ENCODE results near the gene FAM222A. TPM values are rescaled to one million over a fixed set of nuclear protein-coding genes. Genes with fewer than 3 reads are reported as not detected.

The FAM222A gene
- total and polyA plus RNA-seq, 2 of the 8 experiments (the other 6 are each of a cell fraction or from before 2014, with no cell fraction given): 0.94 to 1.1 TPM

DNA sequence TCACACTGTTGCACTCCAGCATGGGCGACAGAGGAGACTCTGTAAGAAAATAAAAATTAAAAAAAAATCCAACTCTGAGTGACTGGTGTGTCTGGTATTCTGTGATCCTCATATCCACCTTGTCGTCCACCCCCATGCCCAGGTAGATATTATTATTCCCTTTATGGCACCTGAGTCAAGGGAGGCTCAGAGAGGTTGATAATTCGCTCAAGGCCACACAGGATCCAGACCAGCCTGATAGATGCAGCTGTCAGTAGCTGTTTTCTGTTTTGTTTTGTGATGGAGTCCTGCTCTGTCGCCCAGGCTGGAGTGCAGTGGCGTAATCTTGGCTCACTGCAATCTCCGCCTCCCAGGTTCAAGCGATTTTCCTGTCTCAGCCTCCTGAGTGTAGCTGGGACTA, 14.8 kb upstream of the FAM222A start:
- POLR2A ChIA-PET (ENCODE audit: partially characterized antibody): interaction anchor here (1.1 to 1.8 kb wide), 2 partner anchors 10 to 15 kb away, joined by 3 to 5 read pairs; partner anchors contain the start of gene FAM222A
- Histone ChIP-seq H3K23me2 (ENCODE audit: low read depth, low read length) (no peaks in the 10 kb centered on the region), H3K27ac (ENCODE audit: low read depth, low read length) (no peak overlapping the region), H3K4ac (replicated peaks; ENCODE audit: insufficient read length, low read depth, low read length) (no peak overlapping the region), H3K4me2 (ENCODE audit: insufficient read depth in 1 of 2, low read depth in 2 of 2, low read length in 2 of 2) (no peak overlapping the region), H4K20me1 (replicated peaks in 1 of 2; ENCODE audit: control insufficient read depth in 1 of 2, insufficient read depth in 2 of 2, low read length in 2 of 2) (no peaks in the 10 kb centered on the region), H2BK20ac (ENCODE audit: low read length) (no peak overlapping the region), H3K56ac (replicated peaks; ENCODE audit: insufficient read length, low read depth, low read length) (no peak overlapping the region), H3K9ac (replicated peaks in 1 of 4; ENCODE audit: extremely low read depth in 1 of 4, low read depth in 3 of 4, low read length in 3 of 4) (no peak overlapping the region), H3K4me3 (ENCODE audit: extremely low read depth in 1 of 4, insufficient read depth in 2 of 4, low read depth in 3 of 4, low read length in 4 of 4) (no peak overlapping the region), H3K79me2 (ENCODE audit: control insufficient read depth in 1 of 2, insufficient read depth in 2 of 2, low read length in 2 of 2) (no peaks in the 10 kb centered on the region), H3K27me3 (replicated peaks in 1 of 4; ENCODE audit: control insufficient read depth in 3 of 4, extremely low read depth in 1 of 4, insufficient read depth in 3 of 4, low read length in 3 of 4) (no peaks in the 10 kb centered on the region), H2BK12ac (ENCODE audit: low read depth, low read length) (no peak overlapping the region), H3K9me3 (ENCODE audit: insufficient read depth in 2 of 2, low read depth in 1 of 2, low read length in 1 of 2) (no peaks in the 10 kb centered on the region), H4K8ac (ENCODE audit: extremely low read depth, insufficient read depth, low read length) (no peak overlapping the region), H2BK5ac (ENCODE audit: low read depth, low read length) (no peak overlapping the region), H2AFZ (ENCODE audit: low read length) (no peak overlapping the region), H2AK5ac (ENCODE audit: low read depth, low read length) (no peak overlapping the region), H4K5ac (ENCODE audit: insufficient read length, low read depth, low read length) (no peak overlapping the region), H3K4me1 (replicated peaks in 1 of 4; ENCODE audit: control insufficient read depth in 3 of 4, insufficient read depth in 4 of 4, low read length in 3 of 4) (peaks cover 0 to 5% (median 3%) of the 10 kb centered on the region in 4 experiments; a peak in 3 of 7 replicates), H3K18ac (ENCODE audit: extremely low read depth, low read length) (no peak overlapping the region), H2BK120ac (replicated peaks; ENCODE audit: low read depth, low read length) (no peak overlapping the region), H3K79me1 (ENCODE audit: low read depth, low read length) (no peaks in the 10 kb centered on the region; the same call in 1 of the 2 replicates), H3K14ac (ENCODE audit: insufficient read length) (no peak overlapping the region), H3K23ac (ENCODE audit: insufficient read length) (no peak overlapping the region), H3K36me3 (ENCODE audit: control insufficient read depth in 2 of 4, insufficient read depth in 4 of 4, low read length in 3 of 4) (no peaks in the 10 kb centered on the region), H4K91ac (replicated peaks; ENCODE audit: insufficient read length, low read length) (no peak overlapping the region), H2BK15ac (ENCODE audit: low read length) (no peak overlapping the region)
- TF ChIP-seq E2F6 (IDR thresholded peaks at IDR 0.05): no peak
- no peak for TF ChIP-seq TBP (IDR thresholded peaks at IDR 0.05; ENCODE audit: low read depth, low read length)
- TF ChIP-seq RXRA (IDR thresholded peaks at IDR 0.05; ENCODE audit: insufficient read depth, low read depth, low read length): no peak
- no peak for TF ChIP-seq RBBP5 (IDR thresholded peaks at IDR 0.05; ENCODE audit: borderline replicate concordance, low read depth, low read length)
- TF ChIP-seq NRF1 (IDR thresholded peaks at IDR 0.05; ENCODE audit: low read depth, low read length): no peak
- no peak for TF ChIP-seq POLR2A (IDR thresholded peaks at IDR 0.05; ENCODE audit: control extremely low read depth in 1 of 2, low read depth in 2 of 2, low read length in 2 of 2)
- no peak for TF ChIP-seq CEBPB (IDR thresholded peaks at IDR 0.05; ENCODE audit: low read depth, low read length)
- no peak for DNase-seq (ENCODE audit: low read depth in 1 of 2, low spot score in 2 of 2)
- 91% methylated on average over 7 of the region's 7 CpGs; no CpG with 5 or more reads in 1 of the 2 experiments for WGBS, 2 experiments (ENCODE audit: extremely low coverage in 1 of 2, insufficient coverage in 1 of 2, insufficient read length in 1 of 2, insufficient replicate concordance in 2 of 2, low coverage in 1 of 2, low lambda C conversion rate in 2 of 2, missing lambda C conversion rate in 1 of 2)
- CTCF ChIA-PET (ENCODE audit: partially characterized antibody): interaction anchor here (0.7 to 2.5 kb wide), 9 partner anchors 10 to 180 kb away, joined by 3 to 12 read pairs (median 5); no protein-coding TSS in a partner anchor
- FAIRE-seq: no peak
